ENCODE data around the gene MMP23B. TPM values are rescaled to one million over a fixed set of nuclear protein-coding genes. Genes with fewer than 3 reads are reported as not detected.

MMP23B gene
- total RNA-seq, result 0.16 and 0.19 TPM in 2 replicates

GRCh38 chr1:1631782-1632420 is at the start of gene MMP23B:
TSS of gene MMP23B (plus strand) at chr1:1632173. CDS start at chr1:1632219, 46 bp downstream.

GRCh38 chr1:1599935-1600860 is 31.8 kb upstream of the MMP23B start, which contains the start of gene FNDC10:
TSS of gene FNDC10 (minus strand) at chr1:1600135. CDS start at chr1:1600015, 120 bp downstream.

GRCh38 chr1:1615256-1616044 is 16.5 kb upstream of the MMP23B start, which contains the start of gene MIB2:
TSS of gene MIB2 (plus strand) at chr1:1615500. CDS start at chr1:1623453, 7,953 bp downstream.

GRCh38 chr1:1658583-1659549 is 26.9 kb downstream of the MMP23B start, which contains the start of gene CDK11B:
TSS of gene CDK11B (minus strand) at chr1:1659004. CDS start at chr1:1657485, 1,519 bp downstream.

Other genes with a start within 250 kb of the MMP23B start
- 54.7 and 196 TPM in 2 replicates for gene CCNL2, start 232.8 kb upstream of the MMP23B start, total RNA-seq
- 62.6 and 82.6 TPM in 2 replicates for gene MRPL20, start 224.9 kb upstream of the MMP23B start, total RNA-seq
- gene ANKRD65, start 210.9 kb upstream of the MMP23B start, total RNA-seq, result 0.25 and 0.32 TPM in 2 replicates
- 19.4 and 34.7 TPM in 2 replicates for gene VWA1, start 196.5 kb upstream of the MMP23B start, total RNA-seq
- gene ATAD3C, start 182.5 kb upstream of the MMP23B start, total RNA-seq, result 1.4 TPM in 1 of 2 replicates, not detected in the other
- 17.9 and 21.2 TPM in 2 replicates for gene ATAD3B, start 160.4 kb upstream of the MMP23B start, total RNA-seq
- 28.0 and 37.1 TPM in 2 replicates for gene ATAD3A, start 120.0 kb upstream of the MMP23B start, total RNA-seq
- 2.1 and 2.4 TPM in 2 replicates for gene TMEM240, start 91.5 kb upstream of the MMP23B start, total RNA-seq
- 45.8 and 64.1 TPM in 2 replicates for gene SSU72, start 57.3 kb upstream of the MMP23B start, total RNA-seq
- gene FNDC10, start 32.0 kb upstream of the MMP23B start, total RNA-seq, result 0.16 and 0.94 TPM in 2 replicates
- 31.1 and 68.6 TPM in 2 replicates for gene MIB2, start 16.7 kb upstream of the MMP23B start, total RNA-seq
- 6.6 and 11.0 TPM in 2 replicates for gene CDK11B, start 26.8 kb downstream of the MMP23B start, total RNA-seq
- 13.9 and 29.8 TPM in 2 replicates for gene SLC35E2B, start 60.6 kb downstream of the MMP23B start, total RNA-seq
- gene CDK11A, start 92.2 kb downstream of the MMP23B start, total RNA-seq, result 8.4 and 17.6 TPM in 2 replicates
- 39.2 and 75.2 TPM in 2 replicates for gene NADK, start 146.3 kb downstream of the MMP23B start, total RNA-seq

All from bladder microvascular endothelial cell (primary cell).